Jurkat, Clone E6-1 (cell line): ENCODE measurements around the gene IL1RAPL2.
"Not testable (repeated sequence)": the region's sequence is repeated elsewhere in the genome, so short reads cannot be mapped to it uniquely, and the experiment has no call there.

Source experiments
- DNase-seq: peaks from one replicate; pipeline ENCODE4 v3.0.0-alpha.2; 2011; ENCODE audit warnings: low read depth, low spot score
- H3K4me3 ChIP-seq: 2 replicates; pipeline ENCODE4 v1.5.1; 2011; ENCODE audit warnings: mild to moderate bottlenecking, low read length, control low read depth, moderate library complexity

IL1RAPL2 gene

DNA sequence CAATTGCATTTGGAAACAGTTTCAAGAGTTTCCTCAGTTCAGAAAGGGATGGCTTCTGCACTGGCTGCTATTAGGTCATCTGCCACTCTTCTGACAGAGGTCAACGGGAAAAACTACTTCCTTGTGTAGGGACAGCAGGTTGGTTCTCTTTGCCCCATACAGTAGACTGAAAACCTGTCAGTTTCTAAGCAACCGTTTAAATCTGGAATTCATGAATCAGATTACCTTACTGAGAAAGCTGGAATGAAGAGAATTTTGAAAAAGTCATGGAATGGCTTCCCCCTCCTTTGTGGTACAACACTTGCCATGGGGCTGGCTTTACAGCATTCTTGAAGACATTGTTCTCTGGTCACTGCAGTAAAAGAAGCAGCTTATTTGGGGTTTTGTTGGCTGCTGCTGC is 240.3 kb downstream of the IL1RAPL2 start:
- DNase-seq, result no peak
- no peak overlapping the region for H3K4me3 ChIP-seq

GRCh38 chrX:104833401-104833800 is 267.4 kb downstream of the IL1RAPL2 start:
- no peak for DNase-seq
- H3K4me3 ChIP-seq, result no peak overlapping the region

GRCh38 chrX:104842646-104843045 is 276.6 kb downstream of the IL1RAPL2 start:
- no peak overlapping the region for H3K4me3 ChIP-seq
- no peak for DNase-seq

- no peak overlapping the region for H3K4me3 ChIP-seq
Observed at GRCh38 chrX:104852241-104852640, 286.2 kb downstream of the IL1RAPL2 start.

DNA sequence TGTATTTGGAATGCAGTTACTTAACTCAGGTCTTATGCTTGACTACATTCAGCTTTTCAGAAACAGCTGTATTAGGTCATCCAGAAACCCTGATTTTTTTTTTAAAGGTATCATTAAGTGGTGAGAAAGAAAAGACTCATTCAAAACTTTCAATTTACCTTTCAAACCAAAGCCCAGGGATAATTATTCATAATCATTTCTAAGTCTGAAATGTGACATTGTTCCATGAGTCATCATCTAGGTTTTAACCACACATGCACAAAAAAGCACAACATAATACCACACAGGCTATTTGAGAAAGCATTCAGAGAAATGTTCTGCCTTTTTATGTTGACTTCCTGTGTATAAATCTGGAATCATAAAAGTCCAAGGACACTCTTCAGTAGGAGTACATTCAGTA is 288.2 kb downstream of the IL1RAPL2 start:
- DNase-seq, result no peak
- H3K4me3 ChIP-seq, result no peak overlapping the region

More at GRCh38 chrX:104852241-104852640, 286.2 kb downstream of the IL1RAPL2 start:
- DNase-seq, result no peak

- no peak for DNase-seq
Observed at GRCh38 chrX:104854790-104855340, 288.9 kb downstream of the IL1RAPL2 start.

GRCh38 chrX:104863466-104863865 is 297.5 kb downstream of the IL1RAPL2 start:
- DNase-seq, result no peak
- H3K4me3 ChIP-seq, result no peak overlapping the region

More at GRCh38 chrX:104854790-104855340, 288.9 kb downstream of the IL1RAPL2 start:
- H3K4me3 ChIP-seq, result no peak overlapping the region

- no peak for DNase-seq
- H3K4me3 ChIP-seq, result no peak overlapping the region
Observed at GRCh38 chrX:104864296-104864695, 298.3 kb downstream of the IL1RAPL2 start.

- H3K4me3 ChIP-seq, result no peak overlapping the region
- no peak for DNase-seq
Observed at GRCh38 chrX:104877504-104877903, 311.5 kb downstream of the IL1RAPL2 start.

DNA sequence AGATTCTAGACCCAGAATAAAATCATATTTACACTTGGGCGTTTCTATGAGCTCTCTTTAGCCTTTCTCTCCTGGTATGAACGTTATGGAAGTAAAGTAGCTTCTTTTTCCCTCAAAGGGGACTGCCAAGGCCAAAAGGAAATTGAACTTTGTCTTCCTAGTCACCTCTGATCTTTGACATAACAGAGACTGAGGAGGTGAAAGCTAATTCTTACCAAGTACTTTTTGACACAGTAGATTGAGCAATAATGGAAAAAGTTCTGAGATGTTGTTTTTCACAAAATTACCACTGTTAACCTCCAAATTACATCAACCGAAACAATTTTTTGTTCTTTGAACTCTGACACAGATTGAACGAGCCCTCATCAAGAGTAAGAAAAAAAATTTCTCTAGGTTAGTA is 336.1 kb downstream of the IL1RAPL2 start:
- no peak for DNase-seq
- no peak overlapping the region for H3K4me3 ChIP-seq

GRCh38 chrX:104909694-104910093 is 343.7 kb downstream of the IL1RAPL2 start:
- not testable (repeated sequence) for DNase-seq, H3K4me3 ChIP-seq

DNA sequence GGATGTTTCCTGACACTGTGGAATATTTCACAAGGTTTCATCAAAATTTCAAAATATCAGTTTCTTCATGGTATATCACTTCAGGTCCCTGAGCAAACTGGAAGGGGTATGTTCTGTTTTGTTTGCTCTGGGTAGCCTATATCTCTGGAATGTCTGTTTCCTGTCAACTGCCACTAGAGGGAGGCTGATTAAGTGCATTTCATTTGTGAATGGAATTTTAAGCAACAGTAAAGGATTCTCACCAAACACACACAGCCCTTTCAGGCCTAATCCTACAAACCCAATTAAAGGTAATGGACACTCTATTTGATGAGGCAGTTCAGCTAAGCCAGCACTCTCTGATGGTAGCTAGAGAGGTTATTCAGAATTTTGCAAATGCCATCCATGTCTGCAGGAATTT is 347.3 kb downstream of the IL1RAPL2 start:
- DNase-seq, result peak; percentile 0

DNA sequence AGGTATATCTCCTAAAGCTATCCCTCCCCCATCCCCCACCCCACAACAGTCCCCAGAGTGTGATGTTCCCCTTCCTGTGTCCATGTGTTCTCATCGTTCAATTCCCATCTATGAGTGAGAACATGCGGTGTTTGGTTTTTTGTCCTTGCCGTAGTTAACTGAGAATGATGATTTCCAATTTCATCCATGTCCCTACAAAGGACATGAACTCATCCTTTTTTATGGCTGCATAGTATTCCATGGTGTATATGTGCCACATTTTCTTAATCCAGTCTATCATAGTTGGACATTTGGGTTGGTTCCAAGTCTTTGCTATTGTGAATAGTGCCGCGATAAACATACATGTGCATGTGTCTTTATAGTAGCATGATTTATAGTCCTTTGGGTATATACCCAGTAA is 348.7 kb downstream of the IL1RAPL2 start:
- H3K4me3 ChIP-seq, DNase-seq: not testable (repeated sequence)

More for the DNA sequence above, 347.3 kb downstream of the IL1RAPL2 start:
- H3K4me3 ChIP-seq, result no peak overlapping the region

DNA sequence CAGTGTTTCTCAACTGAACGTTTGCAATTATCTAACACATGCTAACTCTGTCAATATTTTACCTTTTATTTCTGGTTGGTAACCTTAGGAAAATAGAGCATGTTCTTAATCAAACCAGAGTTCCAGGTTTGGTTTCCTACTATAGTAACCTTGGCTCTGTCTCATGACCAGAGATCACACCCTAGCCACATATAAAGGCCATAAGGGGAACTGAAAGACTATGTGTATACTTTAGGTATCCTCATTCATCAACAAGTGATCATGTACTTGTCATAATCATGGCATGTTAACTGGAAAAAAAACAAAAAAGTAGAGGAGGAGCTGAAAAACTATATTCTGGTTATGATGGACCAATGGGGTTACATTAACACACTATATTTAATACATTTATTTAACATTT is 352.1 kb downstream of the IL1RAPL2 start:
- no peak overlapping the region for H3K4me3 ChIP-seq
- no peak for DNase-seq

- H3K4me3 ChIP-seq, result no peak overlapping the region
- DNase-seq, result no peak
Observed at GRCh38 chrX:104921584-104922205, 355.7 kb downstream of the IL1RAPL2 start.

DNA sequence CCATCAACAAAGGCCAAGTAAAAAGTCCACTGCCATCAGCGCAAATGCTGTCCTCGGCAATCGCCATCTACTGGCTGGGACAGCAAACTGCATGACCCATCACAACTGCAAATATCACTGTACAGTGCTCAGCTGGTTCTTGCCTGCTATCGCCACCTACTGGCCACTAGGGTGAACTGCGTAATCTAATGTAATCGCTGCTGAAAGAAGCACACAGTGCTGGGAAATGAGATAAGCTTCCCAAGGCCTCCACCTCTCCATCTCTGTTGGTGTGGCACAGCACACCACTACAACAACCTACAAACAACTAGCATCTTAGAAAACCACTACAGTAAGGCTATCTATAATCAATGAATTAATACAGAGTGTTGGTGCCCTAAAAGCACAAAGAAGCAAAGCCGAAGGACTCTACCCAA is 356.2 kb downstream of the IL1RAPL2 start:
- no peak overlapping the region for H3K4me3 ChIP-seq
- DNase-seq, result peak; percentile 70

GRCh38 chrX:104929324-104929723 is 363.3 kb downstream of the IL1RAPL2 start:
- no peak overlapping the region for H3K4me3 ChIP-seq
- DNase-seq, result no peak

DNA sequence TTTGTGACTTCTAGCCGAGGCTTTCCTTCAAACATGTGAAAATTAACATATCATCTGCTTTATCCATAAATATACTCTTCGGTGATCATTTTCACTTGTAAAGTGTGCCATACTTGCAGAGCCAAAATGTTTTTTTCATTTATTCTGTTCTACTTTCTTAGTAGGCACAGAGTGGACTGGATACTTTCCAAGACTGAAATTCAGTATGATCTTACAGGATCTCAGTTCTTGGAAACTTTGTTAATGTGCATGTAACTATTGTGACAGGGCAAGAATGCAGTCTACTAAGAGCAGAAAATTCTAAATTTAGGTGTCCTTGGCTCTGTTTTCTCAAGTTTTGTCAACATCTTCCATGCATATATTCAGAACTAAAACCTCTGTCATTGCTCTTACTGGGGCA is 369.6 kb downstream of the IL1RAPL2 start:
- no peak for DNase-seq
- H3K4me3 ChIP-seq, result no peak overlapping the region

DNA sequence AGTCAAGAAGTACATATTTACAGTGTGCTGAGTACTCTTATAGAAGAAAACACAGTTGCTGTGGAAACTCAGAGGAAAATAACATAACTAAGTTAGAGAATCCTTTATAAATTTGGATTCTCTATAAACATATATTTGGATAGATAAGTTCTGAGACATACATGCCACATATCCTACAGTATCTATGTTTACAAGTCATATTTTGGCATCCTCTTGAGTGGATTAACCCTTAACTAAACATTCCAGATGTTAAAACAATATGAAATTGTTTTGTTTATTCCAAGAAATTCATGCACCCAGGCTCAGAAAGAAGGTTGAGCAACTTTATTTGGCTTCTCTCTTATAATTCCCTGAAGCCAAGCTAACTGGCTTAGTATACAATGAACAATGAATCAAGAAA is 387.3 kb downstream of the IL1RAPL2 start:
- DNase-seq, result no peak
- H3K4me3 ChIP-seq, result no peak overlapping the region

GRCh38 chrX:104961926-104962325 is 395.9 kb downstream of the IL1RAPL2 start:
- no peak for DNase-seq
- no peak overlapping the region for H3K4me3 ChIP-seq

DNA sequence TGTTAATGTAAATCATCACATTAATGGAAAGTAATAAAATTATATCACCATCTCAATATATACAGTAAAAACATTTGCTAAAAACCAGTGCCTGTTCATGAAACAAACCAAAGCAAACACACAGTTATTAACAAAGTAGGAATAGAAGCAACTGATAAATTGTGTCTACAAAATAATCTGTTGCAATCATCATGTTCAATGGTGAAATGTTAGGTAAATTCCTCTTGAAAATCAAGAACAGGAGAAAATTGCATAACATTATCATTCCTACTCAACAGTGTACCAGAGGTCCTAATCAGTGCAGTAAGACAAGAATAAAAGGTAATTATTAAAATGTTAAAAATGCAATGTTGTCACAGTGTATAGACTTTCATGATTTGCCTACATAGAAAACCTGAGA is 402.2 kb downstream of the IL1RAPL2 start:
- no peak overlapping the region for H3K4me3 ChIP-seq
- no peak for DNase-seq
